CD4-positive, alpha-beta T cell treated with Interleukin-17A for 1 hour (primary cell): ENCODE measurements around the gene MPO.
A peak's percentile ranks its signal among the peaks of the same experiment; 100 is the strongest.

Experiments
- DNase-seq: peaks from one replicate; pipeline ENCODE4 v3.0.0-alpha.2; 2020

MPO gene

GRCh38 chr17:58280480-58281217 lies at the start of gene MPO:
Gene MPO (minus strand): TSS chr17:58280935. CDS start chr17:58280758, 177 bp downstream.
- DNase-seq, result no peak

GRCh38 chr17:58329810-58330537 lies 49.2 kb upstream of the MPO start:
- peak; percentile 77 for DNase-seq

- DNase-seq, result peak; percentile 86
Measured at GRCh38 chr17:58329035-58329809, 48.5 kb upstream of the MPO start.

- DNase-seq, result peak; percentile 89
Measured at GRCh38 chr17:58328195-58329034, 47.7 kb upstream of the MPO start, which contains the start of gene TSPOAP1. Gene TSPOAP1 (minus strand): TSS chr17:58328795. CDS start chr17:58327920, 875 bp downstream.

GRCh38 chr17:58327363-58328194 lies 46.8 kb upstream of the MPO start:
- peak; percentile 38 for DNase-seq

GRCh38 chr17:58326609-58327362 lies 46.1 kb upstream of the MPO start:
- DNase-seq, result no peak

- no peak for DNase-seq
Measured at GRCh38 chr17:58325976-58326468, 45.3 kb upstream of the MPO start.

GRCh38 chr17:58325289-58325726 lies 44.6 kb upstream of the MPO start:
- no peak for DNase-seq

- DNase-seq, result no peak
Measured at GRCh38 chr17:58324409-58325288, 43.9 kb upstream of the MPO start.

GRCh38 chr17:58324056-58324408 lies 43.3 kb upstream of the MPO start:
- DNase-seq, result no peak

GRCh38 chr17:58323366-58324055 lies 42.8 kb upstream of the MPO start:
- DNase-seq, result no peak

- no peak for DNase-seq
Measured at GRCh38 chr17:58322581-58323185, 41.9 kb upstream of the MPO start.

- no peak for DNase-seq
Measured at GRCh38 chr17:58321571-58322525, 41.1 kb upstream of the MPO start.

- no peak for DNase-seq
Measured at GRCh38 chr17:58320570-58321323, 40.0 kb upstream of the MPO start.

- no peak for DNase-seq
Measured at GRCh38 chr17:58320163-58320558, 39.4 kb upstream of the MPO start.
